AG09319 (cell line): ENCODE measurements around the gene ZIC3.

ENCODE experiments used
- DNase-seq: peaks from one replicate; pipeline ENCODE4 v3.0.0-alpha.2; 2010; ENCODE audit warnings: low read depth; ENCODE audit errors: extremely low read depth
- TF ChIP-seq, protein P1 (sequence below): IDR thresholded peaks from 2 replicates; pipeline ENCODE4 v1.5.1; 2011; ENCODE audit warnings: low read depth, mild to moderate bottlenecking, inconsistent platforms, low read length, moderate library complexity

ZIC3 gene

GRCh38 chrX:137565921-137566745, at the start of gene ZIC3:
Gene ZIC3 (plus strand): TSS chrX:137566127. CDS start chrX:137566692, 565 bp downstream.
- TF ChIP-seq, protein P1, sequence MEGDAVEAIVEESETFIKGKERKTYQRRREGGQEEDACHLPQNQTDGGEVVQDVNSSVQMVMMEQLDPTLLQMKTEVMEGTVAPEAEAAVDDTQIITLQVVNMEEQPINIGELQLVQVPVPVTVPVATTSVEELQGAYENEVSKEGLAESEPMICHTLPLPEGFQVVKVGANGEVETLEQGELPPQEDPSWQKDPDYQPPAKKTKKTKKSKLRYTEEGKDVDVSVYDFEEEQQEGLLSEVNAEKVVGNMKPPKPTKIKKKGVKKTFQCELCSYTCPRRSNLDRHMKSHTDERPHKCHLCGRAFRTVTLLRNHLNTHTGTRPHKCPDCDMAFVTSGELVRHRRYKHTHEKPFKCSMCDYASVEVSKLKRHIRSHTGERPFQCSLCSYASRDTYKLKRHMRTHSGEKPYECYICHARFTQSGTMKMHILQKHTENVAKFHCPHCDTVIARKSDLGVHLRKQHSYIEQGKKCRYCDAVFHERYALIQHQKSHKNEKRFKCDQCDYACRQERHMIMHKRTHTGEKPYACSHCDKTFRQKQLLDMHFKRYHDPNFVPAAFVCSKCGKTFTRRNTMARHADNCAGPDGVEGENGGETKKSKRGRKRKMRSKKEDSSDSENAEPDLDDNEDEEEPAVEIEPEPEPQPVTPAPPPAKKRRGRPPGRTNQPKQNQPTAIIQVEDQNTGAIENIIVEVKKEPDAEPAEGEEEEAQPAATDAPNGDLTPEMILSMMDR: no peak
- DNase-seq: no peak

GRCh38 chrX:137519459-137519858, 46.5 kb upstream of the ZIC3 start:
- DNase-seq: no peak
- TF ChIP-seq, protein P1: no peak

- DNase-seq: no peak
Measured at GRCh38 chrX:137545711-137546651, 19.9 kb upstream of the ZIC3 start.

GRCh38 chrX:137547291-137547690, 18.6 kb upstream of the ZIC3 start:
- DNase-seq: no peak
- TF ChIP-seq, protein P1: no peak

More at GRCh38 chrX:137545711-137546651, 19.9 kb upstream of the ZIC3 start:
- TF ChIP-seq, protein P1: no peak

DNA sequence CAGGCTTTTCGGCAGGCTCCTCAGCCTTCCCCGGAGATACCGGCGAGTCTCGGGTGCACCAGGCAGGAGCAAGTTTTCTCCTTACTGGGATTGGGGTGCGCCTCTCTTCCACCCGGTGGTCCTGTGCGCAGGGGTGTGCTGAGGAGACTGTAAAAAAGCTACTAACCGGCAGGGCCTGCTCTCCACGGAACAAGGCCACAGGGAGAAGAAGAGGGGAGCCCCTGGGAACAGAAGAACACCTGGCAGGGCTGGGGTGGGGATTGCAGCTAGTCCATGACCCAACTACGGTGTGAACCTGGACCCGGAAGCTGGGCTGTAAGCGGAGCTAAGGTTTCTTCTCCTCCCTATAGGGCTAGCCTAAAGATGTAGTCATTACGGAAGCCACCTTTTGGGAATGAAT, 17.7 kb upstream of the ZIC3 start:
- TF ChIP-seq, protein P1: no peak
- no peak for DNase-seq

- TF ChIP-seq, protein P1: no peak
- no peak for DNase-seq
Measured at GRCh38 chrX:137549073-137549472, 16.9 kb upstream of the ZIC3 start.
